ENCODE measurements around the gene TOM1L2.
A peak's percentile ranks its signal among the peaks of the same experiment; 100 is the strongest.

The TOM1L2 gene

DNA sequence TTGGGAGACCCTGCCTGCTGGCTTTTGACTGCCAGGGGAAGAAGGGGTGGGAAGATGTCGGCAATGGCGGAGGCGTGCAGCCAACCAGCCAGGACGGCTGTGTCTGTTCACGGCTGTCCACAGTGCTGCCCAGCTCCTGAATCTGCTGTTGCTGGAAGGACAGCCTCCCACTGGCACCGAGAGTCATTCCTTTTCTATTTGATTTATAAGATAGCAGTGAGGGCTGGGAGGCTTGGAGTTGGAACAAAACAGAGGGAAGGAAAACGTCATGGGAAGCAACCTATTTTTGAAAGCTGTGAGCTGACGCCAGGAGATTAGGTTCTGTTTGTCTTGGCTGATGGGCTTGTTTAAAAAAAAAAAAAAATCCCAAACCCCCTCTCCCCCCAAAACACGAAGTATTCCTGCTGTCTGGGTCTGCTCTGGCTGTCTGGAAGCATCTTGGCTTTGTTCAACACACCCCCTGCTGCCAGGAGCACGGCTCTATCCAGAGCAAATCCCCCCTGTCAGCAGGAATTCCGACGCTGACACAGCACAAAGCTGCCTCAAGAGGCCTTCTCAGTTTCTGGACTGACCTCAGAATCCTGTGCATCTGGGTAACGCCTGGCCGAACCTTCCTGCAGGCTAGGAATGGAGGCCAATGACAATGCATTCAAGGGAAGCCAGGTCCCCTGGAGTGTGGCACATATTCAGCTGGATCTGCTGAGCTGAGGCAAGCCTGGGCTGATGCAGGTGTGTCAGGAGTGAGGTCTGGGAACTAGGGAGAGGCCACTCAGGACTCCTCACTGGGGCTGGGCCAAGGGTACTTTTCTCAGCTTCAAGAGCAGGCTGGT, 94.5 kb downstream of the TOM1L2 start:
- H3K4me1 Mint-ChIP-seq = no peaks in the 10 kb centered on the region
- no peak for DNase-seq (ENCODE audit: low spot score in 2 of 2)
- no peak overlapping the region for H3K4me3 Mint-ChIP-seq
- no peak overlapping the region for H3K27ac Mint-ChIP-seq (ENCODE audit: low read depth)
- peaks cover 18% of the 10 kb centered on the region for H3K36me3 Mint-ChIP-seq (ENCODE audit: insufficient read depth)
- no peaks in the 10 kb centered on the region for H3K9me3 Mint-ChIP-seq
- H3K27me3 Mint-ChIP-seq = no peaks in the 10 kb centered on the region
- ATAC-seq (replicated peaks; ENCODE audit: extremely low read depth, poor library complexity, severe bottlenecking) = no peak

DNA sequence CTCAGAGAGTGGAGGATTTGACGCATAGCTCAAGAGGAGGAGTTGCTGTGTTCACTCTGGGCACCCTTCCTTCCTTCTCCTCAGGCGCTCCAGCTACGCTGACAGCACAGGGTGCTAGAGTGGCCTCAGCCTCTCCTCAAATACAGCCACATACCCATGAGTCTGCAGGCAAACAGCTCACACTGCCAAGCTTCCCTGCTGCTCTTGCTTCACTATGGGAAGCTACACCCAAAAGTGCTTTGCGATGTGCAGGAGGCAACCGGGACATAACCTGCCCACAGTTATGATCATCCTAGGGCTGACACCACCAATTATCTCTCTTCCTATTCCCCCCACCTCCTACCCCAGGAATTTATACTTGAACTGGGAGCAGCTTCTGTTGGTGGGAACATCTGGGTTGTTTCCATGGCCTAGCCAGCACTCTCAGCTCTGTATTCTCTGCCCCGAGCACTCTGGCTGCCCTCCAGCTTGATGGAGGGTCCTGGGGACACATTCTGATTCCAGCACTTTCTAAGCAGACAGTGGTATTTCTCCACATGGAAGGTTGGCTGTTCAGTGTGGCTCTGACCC, 95.2 kb downstream of the TOM1L2 start:
- H3K4me3 Mint-ChIP-seq = no peak overlapping the region
- peaks cover 17% of the 10 kb centered on the region for H3K36me3 Mint-ChIP-seq (ENCODE audit: insufficient read depth)
- no peak overlapping the region for H3K27ac Mint-ChIP-seq (ENCODE audit: low read depth)
- no peaks in the 10 kb centered on the region for H3K9me3 Mint-ChIP-seq
- no peaks in the 10 kb centered on the region for H3K27me3 Mint-ChIP-seq
- ATAC-seq (replicated peaks; ENCODE audit: extremely low read depth, poor library complexity, severe bottlenecking) (no peak), DNase-seq (ENCODE audit: low spot score in 2 of 2) (no peak)
- no peaks in the 10 kb centered on the region for H3K4me1 Mint-ChIP-seq

DNA sequence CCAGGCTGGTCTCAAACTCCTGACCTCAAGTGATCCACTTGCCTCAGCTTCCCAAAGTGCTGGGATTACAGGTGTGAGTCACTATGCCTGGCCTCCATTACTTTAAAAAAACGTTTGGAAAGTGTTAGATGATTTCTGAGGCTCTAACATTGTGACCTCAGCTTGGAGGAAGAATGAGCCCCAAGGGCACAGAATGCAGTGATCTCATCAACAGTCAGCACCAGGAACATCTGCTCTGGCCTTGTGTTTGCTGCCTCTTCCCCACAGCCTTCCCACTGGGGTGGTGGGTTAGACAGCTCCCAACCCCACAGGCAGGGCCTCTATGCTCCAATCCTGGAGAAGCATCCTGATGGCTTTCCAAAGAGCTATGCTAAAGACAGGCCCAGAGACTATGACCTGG, 97.7 kb downstream of the TOM1L2 start:
- Mint-ChIP-seq H3K9me3 (no peaks in the 10 kb centered on the region), H3K27ac (ENCODE audit: low read depth) (no peak overlapping the region), H3K4me1 (no peaks in the 10 kb centered on the region), H3K27me3 (no peaks in the 10 kb centered on the region), H3K4me3 (no peak overlapping the region), H3K36me3 (ENCODE audit: insufficient read depth) (peaks cover 16% of the 10 kb centered on the region)
- DNase-seq (ENCODE audit: low spot score in 2 of 2) (no peak), ATAC-seq (replicated peaks; ENCODE audit: extremely low read depth, poor library complexity, severe bottlenecking) (no peak)

DNA sequence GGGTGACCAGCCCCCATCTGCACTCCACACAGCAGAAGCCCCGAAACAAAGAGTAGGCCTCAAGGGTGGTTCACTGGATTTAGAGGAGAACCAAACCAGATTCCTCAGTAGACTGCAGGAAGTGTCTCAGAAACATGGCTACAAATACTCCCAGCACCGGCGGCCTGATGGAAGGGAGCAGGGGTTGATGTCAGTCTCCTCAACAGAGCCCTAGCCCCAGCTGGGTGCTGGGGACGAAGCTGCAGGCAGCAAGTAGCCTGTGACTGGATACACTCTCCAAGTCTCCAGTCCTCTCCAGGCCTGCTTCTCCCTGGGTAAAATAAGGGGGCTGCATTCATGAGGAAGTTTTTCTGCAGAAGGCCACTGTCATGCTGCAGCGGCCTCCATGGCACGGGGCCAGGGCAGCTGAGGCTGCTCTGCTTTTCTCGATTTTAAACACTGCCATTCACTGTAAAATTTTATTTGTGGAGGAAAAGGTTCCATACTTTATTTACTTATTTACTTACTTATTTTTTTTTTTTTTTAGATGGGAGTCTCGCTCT, 98.7 kb downstream of the TOM1L2 start:
- Mint-ChIP-seq H3K9me3 (no peaks in the 10 kb centered on the region), H3K4me1 (no peaks in the 10 kb centered on the region), H3K27ac (ENCODE audit: low read depth) (no peak overlapping the region), H3K27me3 (no peaks in the 10 kb centered on the region), H3K4me3 (no peak overlapping the region), H3K36me3 (ENCODE audit: insufficient read depth) (peaks cover 16% of the 10 kb centered on the region)
- DNase-seq (ENCODE audit: low spot score in 2 of 2) (no peak), ATAC-seq (replicated peaks; ENCODE audit: extremely low read depth, poor library complexity, severe bottlenecking) (no peak)

DNA sequence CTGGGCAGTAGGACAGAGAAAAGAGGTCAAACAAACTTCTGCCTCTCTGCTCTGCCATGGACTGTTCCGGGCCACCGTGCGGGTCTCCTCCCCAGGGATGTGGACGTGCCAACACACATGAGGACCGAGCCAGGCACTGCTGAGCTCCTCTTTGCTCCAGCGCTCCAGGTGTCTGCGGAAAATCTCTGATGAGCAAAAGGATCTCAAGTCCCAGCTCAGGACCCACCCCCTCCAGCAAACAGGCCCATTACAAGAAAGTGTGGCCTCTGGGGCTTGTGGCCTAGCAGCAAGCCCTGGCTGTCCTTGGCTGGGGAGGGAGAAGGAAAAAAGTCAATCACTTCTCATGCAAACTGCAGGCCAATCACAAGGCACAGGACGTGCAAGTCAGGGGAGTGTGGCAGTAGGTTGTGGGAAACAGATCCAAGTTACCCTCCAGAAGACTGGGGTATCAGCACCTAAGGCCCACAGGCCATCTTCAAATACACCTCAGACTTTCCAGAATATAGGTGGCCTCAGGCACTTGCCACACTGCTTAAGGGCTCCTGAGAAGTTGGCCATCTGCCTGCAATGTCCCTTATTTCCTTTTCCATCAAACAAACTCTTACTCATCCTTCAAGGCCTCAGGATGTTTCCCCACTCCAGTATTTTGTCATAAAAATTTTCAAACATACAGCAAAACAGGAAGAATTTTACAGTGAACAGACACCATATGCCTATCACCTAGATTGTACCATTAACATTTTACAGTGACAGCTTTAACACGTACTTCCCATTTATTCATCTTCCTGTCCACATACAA, 99.5 kb downstream of the TOM1L2 start:
- no peak overlapping the region for H3K27ac Mint-ChIP-seq (ENCODE audit: low read depth)
- no peaks in the 10 kb centered on the region for H3K9me3 Mint-ChIP-seq
- H3K4me1 Mint-ChIP-seq = no peaks in the 10 kb centered on the region
- H3K27me3 Mint-ChIP-seq = no peaks in the 10 kb centered on the region
- no peak overlapping the region for H3K4me3 Mint-ChIP-seq
- peaks cover 16% of the 10 kb centered on the region for H3K36me3 Mint-ChIP-seq (ENCODE audit: insufficient read depth)
- ATAC-seq (replicated peaks; ENCODE audit: extremely low read depth, poor library complexity, severe bottlenecking) = no peak
- DNase-seq (ENCODE audit: low spot score in 2 of 2) = no peak

DNA sequence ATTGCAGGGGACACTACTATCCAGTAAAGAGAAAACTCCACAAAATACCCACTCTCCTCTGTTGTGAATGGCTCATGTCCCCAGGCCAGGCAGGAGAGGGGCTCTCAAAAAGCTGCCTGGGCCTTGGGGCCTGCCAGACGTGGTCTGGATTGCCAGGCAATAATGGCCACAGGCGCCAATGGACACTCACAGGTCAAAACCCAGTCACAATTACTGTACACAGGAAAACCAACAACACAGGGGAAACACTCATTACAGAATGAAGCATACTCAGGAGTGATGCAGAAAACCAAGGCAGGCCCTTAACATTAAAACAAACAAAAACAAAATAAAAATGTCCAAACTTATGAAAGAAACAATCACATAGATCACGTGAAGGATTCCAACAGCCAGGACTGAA, 100.3 kb downstream of the TOM1L2 start:
- Mint-ChIP-seq H3K4me3 (no peak overlapping the region), H3K4me1 (no peaks in the 10 kb centered on the region), H3K27me3 (no peaks in the 10 kb centered on the region), H3K27ac (ENCODE audit: low read depth) (no peak overlapping the region), H3K9me3 (no peaks in the 10 kb centered on the region), H3K36me3 (ENCODE audit: insufficient read depth) (peaks cover 11% of the 10 kb centered on the region)
- no peak for DNase-seq (ENCODE audit: low spot score in 2 of 2)
- no peak for ATAC-seq (replicated peaks; ENCODE audit: extremely low read depth, poor library complexity, severe bottlenecking)

DNA sequence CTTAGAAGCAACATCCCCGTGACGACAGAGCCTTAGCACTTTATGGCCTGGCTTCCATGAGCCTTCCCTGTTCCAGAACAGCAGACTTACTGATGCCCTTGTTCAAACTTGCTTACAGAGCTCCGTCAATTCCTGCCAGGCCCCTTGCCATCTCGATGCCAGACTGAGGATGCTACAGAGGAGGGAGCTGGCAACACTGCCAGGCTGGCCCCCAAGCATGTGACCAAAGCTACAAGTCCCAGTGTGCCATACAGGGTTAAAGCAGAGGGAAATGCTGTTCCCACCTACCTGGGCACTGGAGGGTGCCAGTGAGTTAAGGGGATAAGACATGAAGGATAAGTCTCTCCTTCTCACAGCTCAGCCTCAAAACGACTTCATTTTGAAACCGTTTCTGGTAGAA, 102.0 kb downstream of the TOM1L2 start:
- no peak overlapping the region for H3K4me3 Mint-ChIP-seq
- DNase-seq (ENCODE audit: low spot score in 2 of 2) (no peak), ATAC-seq (replicated peaks; ENCODE audit: extremely low read depth, poor library complexity, severe bottlenecking) (no peak)
- H3K27me3 Mint-ChIP-seq = no peaks in the 10 kb centered on the region
- H3K4me1 Mint-ChIP-seq = no peaks in the 10 kb centered on the region
- H3K27ac Mint-ChIP-seq (ENCODE audit: low read depth) = peak overlapping the region; percentile 69
- no peaks in the 10 kb centered on the region for H3K9me3 Mint-ChIP-seq
- peaks cover 8% of the 10 kb centered on the region for H3K36me3 Mint-ChIP-seq (ENCODE audit: insufficient read depth)

DNA sequence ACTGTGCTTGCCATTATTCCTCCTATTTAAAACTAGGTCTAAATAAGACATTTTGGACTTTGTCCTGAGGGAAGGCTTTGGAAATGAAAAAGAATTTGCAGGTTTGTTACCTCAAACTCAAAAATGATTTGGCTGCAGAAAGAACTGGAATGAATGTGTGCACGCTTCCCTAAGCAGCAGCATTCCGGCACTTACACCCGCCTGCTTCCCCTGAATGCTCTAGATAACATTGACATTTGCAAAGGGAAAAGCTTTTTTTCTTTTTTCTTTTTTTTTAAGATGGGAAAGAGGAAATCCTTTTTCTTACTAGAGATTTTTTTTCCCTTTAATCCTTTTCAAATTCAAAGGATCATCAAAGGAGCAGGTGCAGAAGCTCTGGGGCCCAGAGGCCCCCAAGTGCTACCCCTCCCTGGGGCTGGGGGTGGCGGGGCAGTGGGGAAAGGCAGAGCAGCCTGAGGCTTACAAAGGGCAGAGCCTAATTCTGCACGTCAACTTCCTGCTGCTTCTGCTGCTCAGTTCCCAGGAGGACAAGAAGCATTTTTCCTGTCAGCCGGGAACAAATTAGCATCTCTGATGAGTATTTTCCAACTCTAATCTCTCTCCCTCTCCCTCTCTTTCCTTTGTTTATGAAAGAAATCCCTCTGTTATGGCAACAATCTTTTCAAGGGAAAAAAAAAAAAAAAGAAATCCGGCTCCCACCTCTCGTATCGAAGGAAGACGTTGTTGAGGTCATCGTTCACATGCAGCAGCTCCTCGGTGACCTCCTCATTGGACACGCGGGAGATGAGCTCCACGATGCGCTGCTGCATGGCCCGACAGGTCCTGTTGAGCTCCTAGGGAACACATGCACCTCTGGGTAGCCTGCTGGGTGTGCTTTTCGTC, 103.3 kb downstream of the TOM1L2 start:
- Mint-ChIP-seq H3K27ac (ENCODE audit: low read depth) (no peak overlapping the region), H3K4me1 (no peaks in the 10 kb centered on the region), H3K36me3 (ENCODE audit: insufficient read depth) (peaks cover 8% of the 10 kb centered on the region), H3K27me3 (no peaks in the 10 kb centered on the region), H3K4me3 (no peak overlapping the region), H3K9me3 (no peaks in the 10 kb centered on the region)
- no peak for ATAC-seq (replicated peaks; ENCODE audit: extremely low read depth, poor library complexity, severe bottlenecking)
- DNase-seq (ENCODE audit: low spot score in 2 of 2) = no peak

DNA sequence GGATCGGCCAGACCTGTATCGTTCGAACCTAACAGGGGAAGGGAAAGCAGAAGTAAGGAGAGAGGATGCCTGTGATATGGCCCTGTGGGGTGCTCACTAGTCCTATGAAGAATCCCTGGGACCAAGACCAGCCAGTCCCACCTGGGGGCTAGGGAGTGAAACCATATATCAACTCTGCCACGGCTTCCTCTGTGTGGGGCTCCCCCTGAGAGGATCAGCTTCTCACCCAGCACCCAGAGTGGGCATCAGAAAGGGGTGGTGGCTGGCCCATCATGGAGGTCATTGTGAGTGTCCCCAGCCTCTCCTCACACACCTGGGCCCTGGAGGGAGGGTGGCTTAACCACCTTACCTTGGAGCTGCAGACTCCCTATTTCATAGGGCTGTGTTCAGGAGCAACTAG, 105.3 kb downstream of the TOM1L2 start:
- Mint-ChIP-seq H3K4me3 (no peak overlapping the region), H3K27ac (ENCODE audit: low read depth) (no peak overlapping the region), H3K4me1 (peaks cover 6% of the 10 kb centered on the region), H3K9me3 (no peaks in the 10 kb centered on the region), H3K27me3 (no peaks in the 10 kb centered on the region), H3K36me3 (ENCODE audit: insufficient read depth) (peaks cover 8% of the 10 kb centered on the region)
- DNase-seq (ENCODE audit: low spot score in 2 of 2) (no peak), ATAC-seq (replicated peaks; ENCODE audit: extremely low read depth, poor library complexity, severe bottlenecking) (no peak)

DNA sequence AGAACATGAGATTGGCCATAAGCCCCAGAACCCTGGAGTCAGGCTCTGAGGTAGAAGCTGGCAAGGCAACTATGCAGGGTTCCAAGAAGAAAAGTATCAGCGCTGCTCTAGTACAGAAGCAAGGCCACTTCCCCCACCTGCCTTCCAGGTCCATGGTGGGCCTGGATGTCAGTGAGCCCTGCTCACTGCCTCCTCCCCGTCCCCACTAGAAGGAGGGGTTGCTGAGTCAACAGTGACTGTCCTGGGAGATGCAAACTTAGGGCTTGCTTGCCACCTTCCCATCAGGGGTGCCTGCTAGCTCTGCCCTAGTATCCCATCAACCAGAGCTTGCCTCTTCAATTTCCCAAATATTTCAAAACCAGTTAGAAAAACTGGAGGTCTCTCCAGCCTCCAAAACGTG, 105.8 kb downstream of the TOM1L2 start:
- ATAC-seq (replicated peaks; ENCODE audit: extremely low read depth, poor library complexity, severe bottlenecking) (no peak), DNase-seq (ENCODE audit: low spot score in 2 of 2) (no peak)
- Mint-ChIP-seq H3K9me3 (no peaks in the 10 kb centered on the region), H3K27me3 (no peaks in the 10 kb centered on the region), H3K4me3 (no peak overlapping the region), H3K27ac (ENCODE audit: low read depth) (no peak overlapping the region), H3K36me3 (ENCODE audit: insufficient read depth) (peaks cover 8% of the 10 kb centered on the region), H3K4me1 (peaks cover 6% of the 10 kb centered on the region)

DNA sequence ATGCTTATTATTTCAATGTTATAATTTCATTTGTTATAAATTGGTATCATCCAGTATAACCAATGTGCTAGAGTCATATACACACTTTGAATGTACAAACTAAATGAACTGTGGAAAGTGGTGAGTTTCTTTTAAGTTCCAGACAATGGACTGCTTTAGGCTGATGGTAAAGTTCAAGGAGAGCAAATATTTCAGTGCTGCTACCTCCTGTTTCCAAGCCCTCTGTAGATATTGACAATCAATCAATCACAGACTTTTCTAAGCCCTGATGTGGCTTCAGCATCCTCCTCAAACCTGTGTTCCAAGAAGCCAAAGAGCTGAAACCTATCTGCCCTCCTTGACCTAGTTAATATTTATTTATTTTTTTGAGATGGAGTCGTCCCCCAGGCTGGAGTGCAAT, 107.2 kb downstream of the TOM1L2 start:
- ATAC-seq (replicated peaks; ENCODE audit: extremely low read depth, poor library complexity, severe bottlenecking) (no peak), DNase-seq (ENCODE audit: low spot score in 2 of 2) (no peak)
- Mint-ChIP-seq H3K27me3 (no peaks in the 10 kb centered on the region), H3K4me1 (peaks cover 6% of the 10 kb centered on the region), H3K27ac (ENCODE audit: low read depth) (no peak overlapping the region), H3K4me3 (no peak overlapping the region), H3K36me3 (ENCODE audit: insufficient read depth) (peaks cover 12% of the 10 kb centered on the region), H3K9me3 (no peaks in the 10 kb centered on the region)

DNA sequence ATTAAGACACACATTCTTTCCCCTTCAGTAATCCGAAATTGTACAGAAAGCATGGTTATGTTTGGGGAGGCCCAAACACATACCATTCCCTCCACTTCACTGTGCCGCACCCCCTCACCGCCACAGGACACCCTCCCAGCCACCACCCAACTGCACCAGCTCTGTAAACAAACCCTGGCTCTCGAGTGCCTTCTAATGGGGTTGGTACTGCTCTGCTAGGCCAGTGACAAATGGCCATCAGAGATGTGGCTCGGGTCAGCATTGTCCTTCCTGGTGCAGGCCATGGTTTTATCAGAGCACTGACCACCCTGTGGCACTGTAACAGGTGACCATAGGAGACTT, 111.5 kb downstream of the TOM1L2 start:
- no peak overlapping the region for H3K4me3 Mint-ChIP-seq
- H3K9me3 Mint-ChIP-seq = no peaks in the 10 kb centered on the region
- H3K27me3 Mint-ChIP-seq = no peaks in the 10 kb centered on the region
- peaks cover 6% of the 10 kb centered on the region for H3K4me1 Mint-ChIP-seq
- no peak for ATAC-seq (replicated peaks; ENCODE audit: extremely low read depth, poor library complexity, severe bottlenecking)
- DNase-seq (ENCODE audit: low spot score in 2 of 2) = no peak
- peaks cover 9% of the 10 kb centered on the region for H3K36me3 Mint-ChIP-seq (ENCODE audit: insufficient read depth)
- no peak overlapping the region for H3K27ac Mint-ChIP-seq (ENCODE audit: low read depth)

All from central memory CD8-positive, alpha-beta T cell (primary cell).